ENCODE data around the gene ATXN1. TPM values are rescaled to one million over a fixed set of nuclear protein-coding genes. Genes with fewer than 3 reads are reported as not detected.
"Not testable (repeated sequence)": the region's sequence is repeated elsewhere in the genome, so short reads cannot be mapped to it uniquely, and the experiment has no call there.

Gene ATXN1
- total and polyA plus RNA-seq, 2 donors from 2014 or later, result 4.2 to 58.2 TPM

DNA sequence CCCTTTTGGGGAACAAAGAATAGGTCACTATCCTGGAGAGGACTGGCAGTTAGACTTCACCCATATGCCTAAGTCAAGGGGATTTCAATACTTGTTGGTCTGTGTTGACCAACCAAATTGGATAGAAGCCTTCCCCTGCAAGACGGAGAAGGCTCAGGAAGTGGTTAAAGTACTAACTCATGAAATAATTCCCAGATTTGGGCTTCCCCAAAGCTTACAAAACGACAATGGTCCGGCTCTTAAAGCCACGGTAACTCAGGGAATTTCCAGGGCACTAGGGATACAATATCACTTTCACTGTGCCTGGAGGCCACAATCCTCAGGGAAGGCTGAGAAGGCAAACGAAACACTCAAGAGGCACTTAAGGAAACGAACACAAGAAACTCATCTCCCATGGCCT, 299.8 kb downstream of the ATXN1 start:
- Histone ChIP-seq H3K9ac (ENCODE audit: low read length in 3 of 3) (no peak overlapping the region), H3K27ac (ENCODE audit: low read depth in 2 of 2, low read length in 2 of 2) (no peak overlapping the region), H3K4me1 (ENCODE audit: control insufficient read depth in 2 of 3, insufficient read depth in 2 of 3, low read depth in 1 of 3, low read length in 3 of 3) (no peaks in the 10 kb centered on the region), H3K9me3 (ENCODE audit: control insufficient read depth in 2 of 3, insufficient read depth in 1 of 3, low read length in 3 of 3) (no peaks in the 10 kb centered on the region), H3K4me3 (ENCODE audit: low read length in 3 of 3) (no peak overlapping the region), H3K27me3 (ENCODE audit: control insufficient read depth, insufficient read depth, low read length) (no peaks in the 10 kb centered on the region), H3K36me3 (ENCODE audit: control insufficient read depth in 2 of 3, insufficient read depth in 3 of 3, low read length in 3 of 3) (no peaks in the 10 kb centered on the region)
- DNase-seq (no peak), FAIRE-seq (no peak)
- TF ChIP-seq, protein P1, sequence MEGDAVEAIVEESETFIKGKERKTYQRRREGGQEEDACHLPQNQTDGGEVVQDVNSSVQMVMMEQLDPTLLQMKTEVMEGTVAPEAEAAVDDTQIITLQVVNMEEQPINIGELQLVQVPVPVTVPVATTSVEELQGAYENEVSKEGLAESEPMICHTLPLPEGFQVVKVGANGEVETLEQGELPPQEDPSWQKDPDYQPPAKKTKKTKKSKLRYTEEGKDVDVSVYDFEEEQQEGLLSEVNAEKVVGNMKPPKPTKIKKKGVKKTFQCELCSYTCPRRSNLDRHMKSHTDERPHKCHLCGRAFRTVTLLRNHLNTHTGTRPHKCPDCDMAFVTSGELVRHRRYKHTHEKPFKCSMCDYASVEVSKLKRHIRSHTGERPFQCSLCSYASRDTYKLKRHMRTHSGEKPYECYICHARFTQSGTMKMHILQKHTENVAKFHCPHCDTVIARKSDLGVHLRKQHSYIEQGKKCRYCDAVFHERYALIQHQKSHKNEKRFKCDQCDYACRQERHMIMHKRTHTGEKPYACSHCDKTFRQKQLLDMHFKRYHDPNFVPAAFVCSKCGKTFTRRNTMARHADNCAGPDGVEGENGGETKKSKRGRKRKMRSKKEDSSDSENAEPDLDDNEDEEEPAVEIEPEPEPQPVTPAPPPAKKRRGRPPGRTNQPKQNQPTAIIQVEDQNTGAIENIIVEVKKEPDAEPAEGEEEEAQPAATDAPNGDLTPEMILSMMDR (IDR thresholded peaks at IDR 0.05; ENCODE audit: borderline replicate concordance, extremely low read depth, insufficient read depth), result no peak
- intact Hi-C loops (cut with DNase I), result no loop called here

DNA sequence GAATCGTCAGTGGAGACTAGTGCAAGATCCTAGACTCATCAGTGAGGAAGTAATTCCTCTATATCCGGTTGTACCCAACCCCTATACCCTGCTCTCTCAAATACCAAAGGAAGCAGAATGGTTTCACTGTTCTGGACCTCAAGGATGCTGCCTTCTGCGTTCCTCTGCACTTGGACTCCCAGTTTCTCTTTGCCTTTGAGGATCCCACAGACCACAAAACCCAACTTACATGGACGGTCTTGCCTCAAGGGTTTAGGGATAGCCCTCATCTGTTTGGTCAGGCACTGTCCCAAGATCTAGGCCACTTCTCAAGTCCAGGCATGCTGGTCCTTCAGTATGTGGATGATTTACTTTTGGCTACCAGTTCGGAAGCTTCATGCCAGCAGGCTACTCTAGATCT, 301.8 kb downstream of the ATXN1 start:
- H3K4me1 ChIP-seq (ENCODE audit: control insufficient read depth in 2 of 3, insufficient read depth in 2 of 3, low read depth in 1 of 3, low read length in 3 of 3); DNase-seq; intact Hi-C loops (cut with DNase I); H3K4me3 ChIP-seq (ENCODE audit: low read length in 3 of 3); H3K9me3 ChIP-seq (ENCODE audit: control insufficient read depth in 2 of 3, insufficient read depth in 1 of 3, low read length in 3 of 3); H3K27me3 ChIP-seq (ENCODE audit: control insufficient read depth, insufficient read depth, low read length); H3K9ac ChIP-seq (ENCODE audit: low read length in 3 of 3); H3K36me3 ChIP-seq (ENCODE audit: control insufficient read depth in 2 of 3, insufficient read depth in 3 of 3, low read length in 3 of 3); FAIRE-seq; H3K27ac ChIP-seq (ENCODE audit: low read depth in 2 of 2, low read length in 2 of 2): not testable (repeated sequence)

- Histone ChIP-seq H3K4me1 (ENCODE audit: control insufficient read depth in 2 of 3, insufficient read depth in 2 of 3, low read depth in 1 of 3, low read length in 3 of 3) (peaks cover 0 to 3% (median 0%) of the 10 kb centered on the region in 3 donors), H3K27ac (ENCODE audit: low read depth in 2 of 2, low read length in 2 of 2) (no peak overlapping the region), H3K9ac (ENCODE audit: low read length in 3 of 3) (no peak overlapping the region), H3K36me3 (ENCODE audit: control insufficient read depth in 2 of 3, insufficient read depth in 3 of 3, low read length in 3 of 3) (no peaks in the 10 kb centered on the region), H3K4me3 (ENCODE audit: low read length in 3 of 3) (no peak overlapping the region), H3K27me3 (ENCODE audit: control insufficient read depth, insufficient read depth, low read length) (no peaks in the 10 kb centered on the region), H3K9me3 (ENCODE audit: control insufficient read depth in 2 of 3, insufficient read depth in 1 of 3, low read length in 3 of 3) (no peaks in the 10 kb centered on the region)
- intact Hi-C loops (cut with DNase I), result no loop called here
- DNase-seq, result no peak
- FAIRE-seq, result no peak
- TF ChIP-seq, protein P1 (IDR thresholded peaks at IDR 0.05; ENCODE audit: borderline replicate concordance, extremely low read depth, insufficient read depth), result no peak
Observed at GRCh38 chr6:16452348-16452747, 308.9 kb downstream of the ATXN1 start.

- Histone ChIP-seq H3K27me3 (ENCODE audit: control insufficient read depth, insufficient read depth, low read length) (no peaks in the 10 kb centered on the region), H3K4me3 (ENCODE audit: low read length in 3 of 3) (no peak overlapping the region), H3K9me3 (ENCODE audit: control insufficient read depth in 2 of 3, insufficient read depth in 1 of 3, low read length in 3 of 3) (no peaks in the 10 kb centered on the region), H3K36me3 (ENCODE audit: control insufficient read depth in 2 of 3, insufficient read depth in 3 of 3, low read length in 3 of 3) (no peaks in the 10 kb centered on the region), H3K27ac (ENCODE audit: low read depth in 2 of 2, low read length in 2 of 2) (no peak overlapping the region), H3K4me1 (ENCODE audit: control insufficient read depth in 2 of 3, insufficient read depth in 2 of 3, low read depth in 1 of 3, low read length in 3 of 3) (peaks cover 0 to 3% (median 0%) of the 10 kb centered on the region in 3 donors), H3K9ac (ENCODE audit: low read length in 3 of 3) (no peak overlapping the region)
- FAIRE-seq, result no peak
- TF ChIP-seq, protein P1 (IDR thresholded peaks at IDR 0.05; ENCODE audit: borderline replicate concordance, extremely low read depth, insufficient read depth), result no peak
- DNase-seq, result no peak
- intact Hi-C loops (cut with DNase I), result no loop called here
Observed at GRCh38 chr6:16450821-16451220, 310.4 kb downstream of the ATXN1 start.
